CD4-positive, alpha-beta T cell (primary cell): Measurements from ENCODE around the gene C1orf105. TPM values are rescaled to one million over a fixed set of nuclear protein-coding genes. Genes with fewer than 3 reads are reported as not detected.

Experiments
- ATAC-seq: fragments of 200-7000 bp; cut with Tn5 transposase; one replicate; pipeline ENCODE4 v1.10.0; 2022; ENCODE audit warnings: mild to moderate bottlenecking; ENCODE audit not compliant: poor library complexity
- CTCF ChIA-PET: fragments of 350-600 bp; sonication (Branson Sonifier 250); formaldehyde crosslinking; loops from one replicate; lab custom pipeline; 2021; ENCODE audit warnings: antibody characterized with exemption, inconsistent platforms; lab: Charles Lee
- POLR2A ChIA-PET: fragments of 350-600 bp; sonication (Branson Sonifier 250); formaldehyde crosslinking; loops from one replicate; lab custom pipeline; 2021; ENCODE audit warnings: antibody characterized with exemption, inconsistent platforms; lab: Charles Lee
- DNase-seq, 14 experiments: peaks; one replicate each; pipeline ENCODE4 v3.0.0-alpha.2; 2013 to 2020; ENCODE audit warnings: mixed read lengths in 2 of 14
- H3K27ac ChIP-seq, 2 donors: one replicate each; pipeline versions ENCODE4 v1.5.1 to v1.7.0; 2013; ENCODE audit warnings: low read length in 2 of 2, low read depth in 1 of 2, mild to moderate bottlenecking in 1 of 2
- H3K27me3 ChIP-seq, 2 experiments: 1 replicate in 1 of 2; 2 replicates in 1 of 2; pipeline versions ENCODE4 v1.6.1 to v1.7.0; 2013; ENCODE audit warnings: low read length in 2 of 2, control low read depth in 1 of 2, mild to moderate bottlenecking in 1 of 2, moderate library complexity in 1 of 2; ENCODE audit not compliant: insufficient read depth in 2 of 2, control insufficient read depth in 1 of 2
- H3K36me3 ChIP-seq: one replicate; pipeline ENCODE4 v1.6.1; 2013; ENCODE audit warnings: low read length, control low read depth; ENCODE audit not compliant: insufficient read depth
- H3K4me1 ChIP-seq: one replicate; pipeline ENCODE4 v1.6.1; 2013; ENCODE audit warnings: low read length, control low read depth; ENCODE audit not compliant: insufficient read depth
- H3K4me3 ChIP-seq: one replicate; pipeline ENCODE4 v1.5.1; 2013; ENCODE audit warnings: mild to moderate bottlenecking, low read length, moderate library complexity
- H3K9me3 ChIP-seq, 2 experiments: 1 replicate in 1 of 2; 2 replicates in 1 of 2; pipeline versions ENCODE4 v1.6.1 to v1.7.0; 2013; ENCODE audit warnings: low read length in 2 of 2, mild to moderate bottlenecking in 2 of 2, control low read depth in 1 of 2, moderate library complexity in 1 of 2; ENCODE audit not compliant: control insufficient read depth in 1 of 2, insufficient read depth in 1 of 2
- H3K27ac Mint-ChIP-seq: one replicate; pipeline ENCODE4 v1.8.0; 2020; ENCODE audit warnings: mixed read lengths
- H3K27me3 Mint-ChIP-seq: one replicate; pipeline ENCODE4 v1.8.0; 2021; ENCODE audit warnings: mixed read lengths
- H3K36me3 Mint-ChIP-seq: one replicate; pipeline ENCODE4 v1.8.0; 2021; ENCODE audit warnings: low read depth, mixed read lengths
- H3K4me1 Mint-ChIP-seq: one replicate; pipeline ENCODE4 v1.8.0; 2021; ENCODE audit warnings: low read depth, mixed read lengths
- H3K4me3 Mint-ChIP-seq: one replicate; pipeline ENCODE4 v1.8.0; 2020; ENCODE audit warnings: mild to moderate bottlenecking, mixed read lengths
- H3K9me3 Mint-ChIP-seq: one replicate; pipeline ENCODE4 v1.8.0; 2020; ENCODE audit warnings: mixed read lengths
- CTCF ChIP-seq: fragments of 200-600 bp; IDR thresholded peaks from one replicate; pipeline ENCODE4 v1.8.0; 2022; ENCODE audit warnings: antibody characterized with exemption, mild to moderate bottlenecking
- intact Hi-C, 2 experiments: fragments of 100-400 bp; cut with DNase I in 1 of 2; cut with micrococcal nuclease in 1 of 2; formaldehyde crosslinking; loops; one replicate each; pipeline versions ENCODE4 v1.15.1 to v1.9.0; 2023 to 2025; cut with DNase I, micrococcal nuclease
- total RNA-seq, 174 experiments: library from RNA in 2 of 174; stranded (reverse) in 2 of 174; gene quantifications; one replicate each; pipeline ENCODE4 v1.2.3 and lab custom pipeline; 2021 to 2026

The C1orf105 gene
- total RNA-seq, 2 experiments from 2014 or later: not detected

- Mint-ChIP-seq H3K27ac (peak overlapping the region; percentile 86), H3K4me3 (no peak overlapping the region), H3K36me3 (no peaks in the 10 kb centered on the region), H3K4me1 (peaks cover 86% of the 10 kb centered on the region), H3K27me3 (no peaks in the 10 kb centered on the region), H3K9me3 (no peaks in the 10 kb centered on the region)
- ChIA-PET CTCF (interaction anchor here (1.2 to 1.5 kb wide), 2 partner anchors 10 to 49 kb away, joined by 5 to 7 read pairs; partner anchors contain the start of gene PIGC), POLR2A (interaction anchor here (0.8 to 3.0 kb wide), 11 partner anchors 12 to 391 kb away, joined by 3 to 43 read pairs (median 6); partner anchors contain the start of gene SUCO)
- intact Hi-C loops: loop anchor here (2.0 to 10.0 kb wide), 5 partner anchors 15 to 611 kb away; partner anchors contain the start of gene METTL13 (in 1 of the 2)
- H3K27me3 ChIP-seq: no peaks in the 10 kb centered on the region
- H3K4me3 ChIP-seq: no peak overlapping the region
- no peaks in the 10 kb centered on the region for H3K9me3 ChIP-seq
- no peak for TF ChIP-seq CTCF
- no peak for DNase-seq
- H3K27ac ChIP-seq: peak overlapping the region; percentile 67 to 71
- ATAC-seq: no peak
- H3K4me1 ChIP-seq: peaks cover 29% of the 10 kb centered on the region
- H3K36me3 ChIP-seq: no peaks in the 10 kb centered on the region
Observed at GRCh38 chr1:172395576-172395975, 24.9 kb upstream of the C1orf105 start.

GRCh38 chr1:172397221-172397620 lies 23.3 kb upstream of the C1orf105 start:
- peaks cover 23% of the 10 kb centered on the region for H3K4me1 ChIP-seq
- DNase-seq (no peak), ATAC-seq (no peak)
- Mint-ChIP-seq H3K4me1 (peaks cover 91% of the 10 kb centered on the region), H3K9me3 (no peaks in the 10 kb centered on the region), H3K27me3 (no peaks in the 10 kb centered on the region), H3K27ac (peak overlapping the region; percentile 43), H3K4me3 (no peak overlapping the region), H3K36me3 (no peaks in the 10 kb centered on the region)
- intact Hi-C loops: loop anchor here (5.0 to 10.0 kb wide), 2 partner anchors 220 to 612 kb away; partner anchors contain the start of gene METTL13 (in 1 of the 2)
- H3K9me3 ChIP-seq: no peaks in the 10 kb centered on the region
- no peak for TF ChIP-seq CTCF
- ChIA-PET CTCF (no interaction called here), POLR2A (interaction anchor here (1.4 kb wide), 1 partner anchor 39 kb away, joined by 6 read pairs; no protein-coding TSS in a partner anchor)
- no peaks in the 10 kb centered on the region for H3K27me3 ChIP-seq
- H3K36me3 ChIP-seq: no peaks in the 10 kb centered on the region
- H3K4me3 ChIP-seq: no peak overlapping the region
- no peak overlapping the region for H3K27ac ChIP-seq

- H3K4me3 ChIP-seq: no peak overlapping the region
- intact Hi-C loops: loop anchor here (5.0 to 10.0 kb wide), 2 partner anchors 220 to 613 kb away; partner anchors contain the start of gene METTL13 (in 1 of the 2)
- ATAC-seq: no peak
- POLR2A ChIA-PET: interaction anchor here (1.4 kb wide), 1 partner anchor 39 kb away, joined by 6 read pairs; no protein-coding TSS in a partner anchor
- DNase-seq: no peak
- H3K36me3 ChIP-seq: no peaks in the 10 kb centered on the region
- H3K4me1 ChIP-seq: peaks cover 23% of the 10 kb centered on the region
- Mint-ChIP-seq H3K4me3 (no peak overlapping the region), H3K9me3 (no peaks in the 10 kb centered on the region), H3K27ac (peak overlapping the region; percentile 81), H3K27me3 (no peaks in the 10 kb centered on the region), H3K36me3 (no peaks in the 10 kb centered on the region), H3K4me1 (peaks cover 88% of the 10 kb centered on the region)
- CTCF ChIA-PET: no interaction called here
- H3K27me3 ChIP-seq: no peaks in the 10 kb centered on the region
- no peak overlapping the region for H3K27ac ChIP-seq
- no peaks in the 10 kb centered on the region for H3K9me3 ChIP-seq
- TF ChIP-seq CTCF: no peak
Observed at GRCh38 chr1:172397633-172398032, 22.9 kb upstream of the C1orf105 start.
